ENCODE results near the gene PHLDB1.
A peak's percentile ranks its signal among the peaks of the same experiment; 100 is the strongest.
"Not testable (repeated sequence)": the region's sequence is repeated elsewhere in the genome, so short reads cannot be mapped to it uniquely, and the experiment has no call there.

The PHLDB1 gene

GRCh38 chr11:118606157-118606843 is 1.1 kb upstream of the PHLDB1 start:
- peak in 1 of 14 donors; percentile 61 for DNase-seq

GRCh38 chr11:118606844-118607228 is 579 bp upstream of the PHLDB1 start:
- peak in 2 of 14 donors; percentile 47 to 59 for DNase-seq

GRCh38 chr11:118608360-118609227 is 1.2 kb downstream of the PHLDB1 start:
- peak in 9 of 14 donors; percentile 39 to 85 (median 60) for DNase-seq

DNA sequence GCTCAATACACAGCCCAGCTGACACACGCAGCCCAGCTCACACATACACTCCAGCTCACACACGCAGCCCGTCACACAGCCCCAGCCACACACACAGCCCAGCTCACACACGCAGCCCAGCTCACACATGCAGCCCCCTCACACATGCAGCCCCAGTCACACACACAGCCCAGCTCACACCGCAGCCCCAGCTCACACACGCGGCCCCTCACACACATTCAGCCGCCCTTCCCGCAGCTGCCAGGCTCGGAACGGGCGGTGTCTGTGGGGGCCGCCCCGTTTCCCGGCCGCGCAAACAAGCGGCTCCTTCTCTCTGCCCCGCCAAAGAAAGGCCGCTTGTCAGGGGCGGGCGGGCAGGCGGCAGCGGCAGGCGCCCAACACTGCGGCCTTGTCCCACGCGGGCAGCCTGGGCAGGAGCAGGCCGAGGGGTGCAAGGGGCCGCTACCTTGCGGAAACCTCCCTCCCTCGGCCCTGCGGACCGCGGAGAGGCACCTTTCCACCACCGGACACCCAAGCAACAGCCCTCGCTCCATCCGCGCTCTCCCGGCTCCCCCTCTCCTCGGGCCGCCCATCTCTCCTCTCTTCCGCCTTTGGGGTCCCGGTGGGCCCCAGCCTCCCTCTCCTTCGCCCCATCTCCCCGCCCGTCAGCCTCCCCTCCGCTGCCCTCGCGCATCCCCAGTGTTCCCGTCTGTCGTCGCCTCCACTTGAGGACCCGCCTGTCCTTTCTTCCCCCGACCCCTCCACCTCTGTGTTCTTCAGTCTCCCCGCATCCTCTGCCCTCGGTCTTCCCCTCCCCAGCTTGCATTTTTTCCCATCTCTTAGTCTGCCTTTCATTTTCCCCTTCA is 2.2 kb downstream of the PHLDB1 start:
- peak in 12 of 14 donors; percentile 9 to 88 (median 64) for DNase-seq

GRCh38 chr11:118610225-118610772 is 2.9 kb downstream of the PHLDB1 start:
- DNase-seq = no peak

DNA sequence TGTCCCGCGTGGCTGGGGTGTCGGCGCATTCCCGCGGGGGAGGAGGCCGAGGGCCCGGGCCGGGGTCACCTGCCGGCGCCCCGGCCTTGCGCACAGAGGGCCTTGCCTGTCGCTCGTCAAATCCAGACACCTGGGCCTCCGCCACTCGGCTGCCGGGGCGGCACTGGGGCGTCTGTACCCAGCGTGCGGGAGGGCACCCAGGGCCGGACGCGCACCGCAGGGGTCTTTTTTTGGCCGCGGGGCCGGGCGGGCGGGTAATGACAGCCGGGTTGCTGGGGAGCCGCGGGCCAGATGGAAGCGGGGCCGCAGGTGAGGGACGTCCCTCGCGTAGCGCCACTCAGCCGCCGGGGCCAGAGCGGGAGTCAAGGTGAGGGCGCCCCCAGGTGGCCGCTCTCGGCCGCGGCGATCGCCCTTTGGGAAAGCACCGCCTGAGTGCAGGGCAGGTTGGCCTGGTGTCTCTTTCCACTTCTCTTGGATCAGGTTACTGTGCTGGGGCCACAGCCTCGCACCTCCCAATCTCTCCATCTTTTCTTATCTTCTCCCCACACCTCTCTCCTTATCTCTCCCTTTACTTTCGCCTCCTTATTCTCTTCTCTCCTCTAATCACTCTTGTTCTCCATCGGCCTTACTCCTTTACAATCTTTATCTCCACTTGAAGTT is 3.5 kb downstream of the PHLDB1 start:
- peak in 11 of 14 donors; percentile 17 to 73 (median 44) for DNase-seq

- DNase-seq = not testable (repeated sequence)
These were observed 4.0 kb downstream of the PHLDB1 start for GRCh38 chr11:118611433-118611795.

- no peak for DNase-seq
These were observed 5.0 kb downstream of the PHLDB1 start for GRCh38 chr11:118612378-118612777.

- DNase-seq = no peak
These were observed 7.1 kb downstream of the PHLDB1 start for GRCh38 chr11:118614511-118614910.

DNA sequence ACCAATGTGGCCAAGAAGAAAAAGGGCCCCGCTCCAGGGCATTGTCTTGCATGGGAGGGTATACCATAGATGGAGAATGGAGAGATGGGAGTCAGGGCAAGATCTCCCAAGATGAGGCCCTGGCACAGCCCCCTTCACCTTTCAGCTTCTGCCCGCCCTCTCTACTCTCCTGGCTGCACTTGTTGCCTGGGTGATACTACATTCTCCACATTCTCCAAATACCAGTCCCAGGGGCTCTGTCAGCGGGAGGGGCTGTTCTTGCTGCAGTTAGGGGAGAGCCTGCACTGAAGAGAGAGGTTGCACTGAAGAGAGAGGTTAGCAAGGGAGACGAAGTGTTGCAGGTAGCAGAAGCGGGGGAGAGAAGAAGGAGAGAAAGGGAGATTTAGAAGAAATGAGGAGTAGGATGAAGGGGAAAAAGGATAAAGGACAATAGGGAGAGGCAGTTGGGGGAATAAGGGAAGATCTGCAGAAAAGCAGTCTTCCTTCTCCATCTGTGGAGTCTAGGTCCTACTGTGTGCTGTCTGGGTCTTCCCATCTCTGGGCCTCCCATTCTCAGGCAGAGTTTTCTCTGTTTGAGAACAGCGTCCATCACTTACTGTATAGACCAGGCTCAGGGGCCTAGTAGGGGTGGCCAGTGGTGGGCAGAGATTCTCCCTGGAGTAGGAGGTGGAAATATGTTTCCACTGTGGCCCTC is 8.0 kb downstream of the PHLDB1 start:
- no peak for DNase-seq

DNA sequence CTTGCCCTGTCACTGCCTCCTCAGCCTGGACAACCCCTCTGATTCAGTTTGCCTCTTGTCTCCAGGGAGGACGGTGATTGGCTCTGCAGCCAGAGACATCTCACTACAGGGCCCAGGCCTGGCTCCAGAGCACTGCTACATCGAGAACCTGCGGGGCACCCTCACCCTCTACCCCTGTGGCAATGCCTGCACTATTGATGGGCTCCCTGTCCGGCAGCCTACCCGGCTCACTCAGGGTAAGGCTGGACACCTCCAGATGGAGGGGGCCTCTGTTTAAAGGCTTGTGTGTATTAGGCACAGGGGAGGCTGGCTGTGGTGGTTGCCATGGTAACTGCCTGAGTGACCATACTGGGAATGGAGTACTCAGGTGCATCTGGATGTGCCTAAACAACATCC is 8.6 kb downstream of the PHLDB1 start:
- DNase-seq = no peak

DNA sequence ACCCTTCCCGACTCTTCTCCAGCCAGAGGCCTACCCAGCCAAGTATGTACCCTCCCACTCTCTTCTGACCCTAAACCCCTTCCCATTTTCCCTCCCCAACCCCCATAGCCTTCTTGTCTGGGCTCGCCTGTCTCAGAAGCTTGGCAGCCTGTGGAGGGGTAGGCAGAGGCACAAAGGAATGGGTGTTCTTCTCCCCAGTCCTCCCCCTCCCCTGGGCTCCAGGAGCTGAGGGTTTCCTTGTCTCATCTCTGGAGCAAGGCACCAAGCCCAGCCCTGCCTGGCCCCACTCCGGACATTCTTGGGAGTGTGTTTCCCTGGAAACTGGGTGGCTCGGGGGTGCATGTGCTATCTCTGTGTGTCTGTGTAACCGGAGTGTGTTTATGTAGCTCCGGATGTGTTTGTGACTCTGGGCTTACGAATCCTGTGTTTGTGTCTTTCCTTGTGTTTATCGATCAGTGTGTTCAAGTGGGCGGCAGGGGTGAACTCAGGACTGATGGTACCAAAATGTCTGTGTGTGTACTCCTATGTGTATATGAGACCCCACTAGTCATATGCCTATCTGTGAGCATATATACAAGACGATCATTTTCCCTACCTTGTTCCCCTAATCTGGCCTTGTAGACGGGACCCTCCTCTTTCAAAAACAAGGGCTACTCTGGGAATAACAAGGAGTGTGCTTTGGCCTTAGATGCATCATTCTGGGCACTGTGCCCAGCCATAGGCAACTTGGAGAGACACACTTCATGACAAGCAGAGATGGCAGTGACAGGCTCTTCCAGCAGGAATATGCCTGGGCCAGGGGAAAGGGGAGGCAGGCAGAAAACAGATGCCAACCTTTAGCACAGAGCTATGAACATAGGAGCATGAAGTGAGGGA is 10.9 kb downstream of the PHLDB1 start:
- peak in 11 of 14 donors; percentile 31 to 84 (median 68) for DNase-seq

DNA sequence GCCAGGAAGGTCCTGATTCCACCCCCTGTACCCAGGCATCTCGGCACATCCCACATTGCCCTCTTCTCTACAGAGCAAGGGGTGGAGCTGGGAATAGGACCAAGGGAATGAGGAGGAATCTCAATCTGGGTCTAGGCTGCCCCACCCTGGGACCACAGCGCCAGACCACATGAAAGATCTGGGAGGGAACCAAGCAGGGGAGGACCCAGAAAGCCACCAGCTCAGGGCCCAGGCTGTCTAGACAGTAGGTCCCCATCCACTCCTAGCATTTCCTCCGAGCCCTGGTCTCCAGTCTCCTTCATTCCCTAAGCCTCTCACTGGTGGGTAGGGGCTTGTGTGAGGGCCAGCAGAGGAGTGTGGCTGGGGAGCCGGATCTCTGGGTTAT is 11.6 kb downstream of the PHLDB1 start:
- peak in 2 of 14 donors; percentile 43 to 54 for DNase-seq

GRCh38 chr11:118619444-118620197 is 12.2 kb downstream of the PHLDB1 start:
- DNase-seq = peak in 4 of 14 donors; percentile 28 to 67 (median 46)

- DNase-seq = no peak
These were observed 13.2 kb downstream of the PHLDB1 start for GRCh38 chr11:118620529-118621070.

DNA sequence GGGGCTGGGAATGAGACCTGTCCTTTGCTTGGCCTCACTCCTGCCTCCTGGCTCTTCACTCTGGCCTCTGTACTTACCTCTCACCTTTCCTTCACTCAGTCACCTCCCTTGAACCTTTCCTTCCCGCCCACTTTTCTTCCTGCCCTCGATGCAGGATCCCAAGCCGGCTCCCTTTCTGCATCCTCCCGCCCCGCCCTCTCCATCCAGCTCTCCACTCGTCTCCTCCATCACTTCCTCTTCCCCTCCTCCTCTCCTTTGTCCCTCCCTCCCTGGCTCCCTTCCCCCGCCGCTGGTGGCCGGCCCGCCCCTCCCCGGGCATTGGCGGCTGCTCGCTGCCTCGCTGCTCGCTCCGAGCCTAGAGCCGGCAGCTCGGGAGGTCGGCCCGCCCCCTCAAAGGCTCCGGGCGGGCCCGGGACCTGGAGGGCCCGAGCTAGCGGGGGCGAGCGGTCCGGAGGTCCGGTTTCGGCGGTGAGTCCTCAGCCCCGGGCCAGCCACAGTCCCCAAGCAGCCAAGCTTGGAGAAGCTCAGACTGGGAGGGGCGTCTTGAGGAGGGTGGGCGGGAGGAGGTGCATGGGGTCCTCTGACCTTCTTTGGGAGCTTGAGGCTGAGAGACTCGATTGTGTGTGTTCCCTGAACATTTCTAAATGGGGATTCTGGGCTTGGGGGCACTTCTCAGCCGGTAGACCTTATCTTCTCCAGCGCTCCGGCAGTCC is 13.8 kb downstream of the PHLDB1 start:
- peak in 13 of 14 donors; percentile 64 to 91 (median 78) for DNase-seq

DNA sequence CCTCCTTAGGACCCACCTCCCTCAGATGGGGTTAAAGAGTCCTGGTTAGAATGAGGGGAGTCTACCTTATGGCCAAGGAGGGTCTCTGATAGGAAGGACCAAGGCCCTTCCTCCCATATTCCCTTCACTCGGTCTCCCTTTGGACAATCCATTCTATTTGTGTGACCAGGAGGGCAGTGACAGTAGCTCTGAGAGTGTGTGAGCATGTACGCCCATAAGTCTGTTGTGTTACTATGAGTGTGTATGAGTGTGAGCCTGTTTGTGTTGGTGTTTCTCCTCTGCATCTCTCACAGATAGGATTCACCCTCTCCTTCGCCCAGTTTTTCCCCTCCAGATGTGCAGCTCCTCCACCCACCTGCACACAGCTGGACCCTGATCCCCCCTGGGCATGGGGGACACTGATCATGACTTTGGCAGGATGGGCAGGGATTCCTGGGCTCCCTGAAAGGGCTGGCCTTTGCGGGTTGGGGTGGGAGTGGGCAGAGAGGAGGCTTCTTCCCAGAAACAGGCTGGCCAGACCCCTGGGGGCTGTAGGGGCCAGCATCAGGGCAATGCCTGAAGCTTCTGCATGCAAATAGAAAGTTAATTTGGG is 14.5 kb downstream of the PHLDB1 start:
- peak in 1 of 14 donors; percentile 51 for DNase-seq

Measured in C1 segment of cervical spinal cord (tissue), 14 donors.